A549 treated with CpdA at 1 μM for 4 hours (cell line): ENCODE results near the gene GDPD4. TPM values are rescaled to one million over a fixed set of nuclear protein-coding genes. Genes with fewer than 3 reads are reported as not detected.

ENCODE experiments used
- total RNA-seq: library from RNA; stranded (reverse); fragments of 200-300 nt; extraction: Qiagen RNA extraction; gene quantifications from 5 replicates; pipeline ENCODE4 v1.2.3, GENCODE V29; 2022; ENCODE audit warnings: low read depth

Gene GDPD4
- not detected in 5 replicates for total RNA-seq

GRCh38 chr11:77301510-77301909, at the start of gene GDPD4:
Gene GDPD4 (minus strand): TSS chr11:77301686. CDS start chr11:77285137, 16,549 bp downstream.

Other genes starting within 250 kb of the GDPD4 start
- gene CAPN5, start 234.7 kb downstream of the GDPD4 start, total RNA-seq = 6.3 to 9.5 TPM (median 7.7 TPM) in 5 replicates
- gene OMP, start 198.8 kb downstream of the GDPD4 start, total RNA-seq = not detected in 5 replicates
- gene MYO7A, start 173.4 kb downstream of the GDPD4 start, total RNA-seq = 1.1 to 1.8 TPM (median 1.4 TPM) in 5 replicates
- gene PAK1, start 172.4 kb upstream of the GDPD4 start, total RNA-seq = 23.1 to 27.0 TPM (median 24.7 TPM) in 5 replicates